NK-92 (cell line): ENCODE data around the gene BCL2L12.

Source experiments
- DNase-seq: peaks from one replicate; lab custom pipeline; 2025; ENCODE audit not compliant: unreplicated experiment; lab: John Stamatoyannopoulos, UW

Gene BCL2L12

DNA sequence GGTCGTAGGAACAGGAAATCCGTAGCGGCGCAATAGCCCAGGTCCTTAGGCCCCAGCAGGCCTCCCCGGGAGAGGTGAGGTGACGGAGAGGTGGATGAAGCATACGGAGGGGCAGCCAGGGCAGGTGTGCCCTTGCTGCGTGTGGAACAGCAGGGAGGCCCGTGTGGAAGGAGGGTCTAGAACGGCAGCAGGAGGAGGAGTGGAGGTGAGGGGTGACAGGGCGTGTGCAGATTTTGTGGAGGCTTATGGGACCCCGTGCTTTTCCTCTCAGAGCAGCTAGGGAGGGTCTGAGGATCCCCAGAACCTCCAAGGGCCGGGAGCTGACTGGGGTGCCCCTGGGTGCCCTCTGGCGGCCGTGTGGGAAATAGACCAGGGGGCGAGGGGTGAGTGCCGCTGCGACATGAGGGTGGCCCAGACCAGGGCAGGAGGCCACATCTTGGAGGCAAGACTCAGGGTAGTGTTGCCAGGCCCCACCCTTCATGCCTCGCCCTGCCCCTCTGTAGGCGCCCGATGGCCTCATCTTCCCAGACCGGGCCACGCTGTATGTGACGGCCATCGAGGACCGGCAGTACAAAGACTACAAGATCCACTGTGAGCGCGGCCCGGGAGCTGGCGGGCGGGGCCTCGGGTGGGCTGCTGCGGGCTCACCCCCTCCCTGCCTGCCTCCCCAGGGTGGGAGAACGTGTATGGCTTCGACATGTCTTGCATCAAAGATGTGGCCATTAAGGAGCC, 18.7 kb downstream of the BCL2L12 start:
- no peak for DNase-seq

DNA sequence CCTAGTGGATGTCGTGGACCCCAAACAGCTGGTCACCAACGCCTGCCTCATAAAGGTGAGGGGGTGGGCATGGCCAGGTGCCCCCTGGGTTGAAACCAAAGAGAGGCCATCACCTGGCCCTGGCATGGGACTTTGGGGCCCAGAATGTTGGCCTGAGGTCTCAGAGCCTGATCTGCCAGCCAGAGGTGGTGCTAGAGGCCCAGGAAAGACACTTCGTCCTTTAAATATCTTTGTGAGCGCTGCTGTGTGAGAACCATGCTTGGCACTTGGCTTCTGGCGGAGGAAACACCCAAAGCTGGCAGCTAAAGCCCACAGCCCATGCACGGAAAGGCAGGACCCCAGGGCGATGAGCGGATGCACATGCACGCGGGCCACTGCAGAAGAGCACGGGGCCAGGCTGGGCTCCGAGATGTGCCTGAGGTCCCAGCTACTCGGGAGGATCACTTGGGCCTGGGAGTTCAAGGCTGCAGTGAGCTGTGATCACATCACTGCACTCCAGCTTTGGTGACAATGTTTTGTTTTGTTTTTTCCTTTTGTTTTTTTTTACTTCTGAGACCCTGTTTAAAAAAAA, 19.3 kb downstream of the BCL2L12 start:
- DNase-seq: no peak

DNA sequence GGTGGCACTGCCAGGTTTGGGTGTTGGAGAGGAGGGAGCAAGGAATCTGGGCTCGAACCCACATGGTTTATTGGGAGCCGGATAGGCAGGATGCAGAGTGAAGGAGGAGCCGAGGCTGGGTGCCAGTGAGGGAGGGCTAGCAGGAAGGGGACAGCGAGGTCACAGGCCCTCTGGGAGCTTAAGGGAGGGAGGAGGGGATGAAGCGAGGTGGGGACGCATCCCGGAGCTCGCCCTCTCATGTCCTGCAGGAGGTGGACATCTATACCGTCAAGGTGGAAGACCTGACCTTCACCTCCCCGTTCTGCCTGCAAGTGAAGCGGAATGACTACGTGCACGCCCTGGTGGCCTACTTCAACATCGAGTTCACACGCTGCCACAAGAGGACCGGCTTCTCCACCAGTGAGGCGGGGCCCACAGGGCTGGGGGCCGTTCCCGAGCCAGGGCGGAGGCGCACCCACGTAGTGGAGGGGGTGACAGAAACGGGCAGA, 20.2 kb downstream of the BCL2L12 start:
- DNase-seq: no peak

DNA sequence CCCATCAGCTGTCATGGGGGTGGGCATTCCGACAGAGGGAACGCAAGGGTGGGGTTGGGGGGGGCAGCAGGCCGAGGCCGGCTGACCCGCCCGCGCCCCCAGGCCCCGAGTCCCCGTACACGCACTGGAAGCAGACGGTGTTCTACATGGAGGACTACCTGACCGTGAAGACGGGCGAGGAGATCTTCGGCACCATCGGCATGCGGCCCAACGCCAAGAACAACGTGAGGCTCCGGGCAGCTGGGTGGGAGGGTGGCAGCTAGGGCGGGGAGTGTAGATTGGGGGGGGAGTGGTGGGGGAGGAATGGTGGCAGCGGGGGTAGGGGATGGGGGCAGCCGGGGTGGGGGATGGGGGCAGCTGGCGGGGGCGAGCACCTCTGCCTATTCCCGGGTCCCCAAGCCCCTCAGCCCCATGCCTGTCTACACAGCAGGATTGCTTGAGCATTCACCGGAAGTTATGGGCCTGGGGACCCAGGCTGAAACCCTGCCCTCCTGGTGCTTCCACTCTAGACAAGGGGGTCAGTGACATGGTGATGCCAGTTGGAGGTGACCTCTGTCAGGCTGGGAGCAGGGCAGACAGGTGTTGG, 20.9 kb downstream of the BCL2L12 start:
- no peak for DNase-seq

DNA sequence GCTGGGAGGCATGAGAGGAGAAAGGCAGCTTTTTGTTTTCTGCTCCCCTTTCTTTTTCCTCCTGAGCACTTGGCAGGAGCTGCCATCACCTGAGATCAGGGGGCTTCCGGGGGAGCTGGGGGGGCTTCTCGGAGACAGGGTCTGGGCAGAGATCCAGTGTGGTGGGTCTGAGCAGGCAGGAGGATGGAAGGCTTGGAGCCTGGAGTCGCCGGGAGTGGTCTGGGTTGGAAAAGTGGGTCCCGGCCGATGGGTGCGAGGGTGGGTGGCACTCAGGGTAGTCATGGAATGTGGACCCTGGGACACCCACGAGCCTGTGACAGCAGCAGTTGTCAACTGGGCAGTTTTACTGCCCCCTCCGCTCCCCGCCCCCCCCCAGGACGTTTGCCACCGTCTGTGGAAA, 21.4 kb downstream of the BCL2L12 start:
- no peak for DNase-seq

DNA sequence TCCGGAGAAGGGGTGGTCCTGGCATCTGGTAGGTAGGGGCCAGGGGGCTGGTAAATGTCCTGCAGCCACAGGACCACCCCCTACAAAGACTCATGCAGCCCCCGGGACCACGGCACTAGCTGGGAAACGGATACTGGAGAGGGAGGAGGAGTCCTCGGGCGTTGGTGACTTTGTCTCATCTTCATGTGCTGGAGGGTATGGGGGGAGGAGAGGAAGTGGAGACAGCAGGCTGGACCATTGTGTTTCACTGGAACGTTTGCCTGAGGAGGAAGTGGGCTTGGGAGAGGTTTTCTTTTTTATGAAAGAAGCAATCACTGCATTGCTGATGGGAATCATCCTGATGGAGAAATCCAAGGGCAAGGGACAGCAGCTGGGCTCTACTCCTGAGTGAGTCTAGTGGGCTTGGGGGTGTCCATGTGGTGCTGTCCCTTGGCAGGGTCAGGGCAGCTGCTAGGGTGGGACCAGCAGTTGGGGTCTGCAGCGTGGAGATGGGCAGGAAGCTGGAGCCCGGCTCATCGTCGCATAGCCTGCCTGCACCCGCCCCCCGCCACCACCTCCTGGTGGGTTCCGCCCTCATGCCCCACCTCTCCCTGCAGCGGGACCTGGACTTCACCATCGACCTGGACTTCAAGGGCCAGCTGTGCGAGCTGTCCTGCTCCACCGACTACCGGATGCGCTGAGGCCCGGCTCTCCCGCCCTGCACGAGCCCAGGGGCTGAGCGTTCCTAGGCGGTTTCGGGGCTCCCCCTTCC, 22.0 kb downstream of the BCL2L12 start:
- DNase-seq: no peak

DNA sequence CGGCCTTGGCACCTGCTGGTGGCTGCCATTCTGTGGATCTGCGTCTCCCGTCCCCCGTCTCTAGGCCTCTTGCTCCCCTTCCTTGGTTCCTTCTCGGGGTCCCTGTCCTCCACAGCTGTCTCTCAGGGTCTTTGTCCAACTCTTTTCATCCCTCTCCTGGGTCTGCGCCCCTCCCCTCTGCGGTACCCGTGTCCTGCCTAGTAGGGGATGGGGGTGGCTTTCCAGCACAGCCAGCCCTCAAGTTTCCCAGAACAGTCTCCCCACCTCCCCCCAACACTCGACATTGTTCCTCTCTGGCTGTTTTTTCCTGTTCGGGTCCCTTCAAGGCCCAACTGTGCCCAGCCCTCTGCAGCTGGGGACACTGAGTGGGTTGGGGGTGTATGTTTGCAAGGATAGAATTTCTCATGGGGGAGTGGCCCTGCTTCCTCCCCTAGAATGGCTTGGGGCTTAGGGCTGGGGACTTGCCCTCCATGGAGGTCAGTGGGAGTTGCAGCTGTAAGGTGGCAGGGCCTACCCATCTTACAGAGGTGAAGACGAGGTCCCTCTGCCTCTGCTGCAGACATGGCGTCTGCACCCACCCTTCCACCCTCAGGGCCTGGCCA, 22.9 kb downstream of the BCL2L12 start:
- DNase-seq: no peak

DNA sequence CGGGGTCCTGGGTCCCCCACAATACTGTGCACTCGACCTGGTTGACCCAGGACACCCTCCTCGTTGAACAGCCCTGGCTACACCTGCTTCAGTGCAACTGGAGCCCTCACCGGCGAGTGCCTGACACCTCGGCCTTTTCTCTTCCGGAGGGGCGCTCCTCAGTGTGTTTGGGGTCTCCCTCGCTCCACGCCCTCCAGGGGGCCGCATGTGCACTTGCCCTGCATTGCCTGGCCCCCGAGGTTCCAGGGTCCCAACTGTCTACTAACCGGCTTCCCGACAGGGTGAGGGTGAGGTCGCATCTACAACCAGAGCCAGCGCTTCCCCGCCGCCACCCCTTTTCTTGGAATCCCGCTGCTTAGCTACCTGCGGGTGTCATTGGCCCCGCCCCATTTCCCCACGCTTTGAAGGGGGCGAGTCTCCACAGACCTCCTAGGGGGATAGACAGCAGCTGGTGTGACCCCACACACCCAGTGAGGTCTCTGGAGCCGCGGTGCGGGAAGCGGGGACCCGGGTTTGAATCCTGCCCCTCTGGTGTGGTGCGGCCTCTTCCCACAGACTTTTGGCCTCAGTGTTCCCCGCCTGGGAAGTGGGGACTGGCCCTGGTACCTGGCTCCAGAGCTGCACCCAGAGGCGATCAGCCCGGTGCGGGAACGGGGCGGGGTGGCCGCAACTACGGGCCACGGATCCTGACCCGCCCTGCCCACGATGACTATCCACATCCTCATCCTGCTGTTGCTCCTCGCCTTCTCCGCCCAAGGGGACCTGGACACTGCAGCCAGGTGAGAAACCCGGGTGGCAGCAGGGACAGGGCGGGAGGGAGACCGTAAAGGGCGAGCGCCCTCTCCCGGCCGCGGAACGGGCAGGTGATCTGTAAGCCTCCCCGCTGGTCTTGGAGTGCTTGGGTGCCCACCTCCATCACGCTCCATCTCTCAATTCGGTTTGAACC, 23.7 kb downstream of the BCL2L12 start, which contains the start of gene ADM5:
ADM5 (plus strand) TSS at position 462 of the 946 bp plus-strand sequence; CDS start at position 706, 244 bp downstream.
- DNase-seq: no peak

DNA sequence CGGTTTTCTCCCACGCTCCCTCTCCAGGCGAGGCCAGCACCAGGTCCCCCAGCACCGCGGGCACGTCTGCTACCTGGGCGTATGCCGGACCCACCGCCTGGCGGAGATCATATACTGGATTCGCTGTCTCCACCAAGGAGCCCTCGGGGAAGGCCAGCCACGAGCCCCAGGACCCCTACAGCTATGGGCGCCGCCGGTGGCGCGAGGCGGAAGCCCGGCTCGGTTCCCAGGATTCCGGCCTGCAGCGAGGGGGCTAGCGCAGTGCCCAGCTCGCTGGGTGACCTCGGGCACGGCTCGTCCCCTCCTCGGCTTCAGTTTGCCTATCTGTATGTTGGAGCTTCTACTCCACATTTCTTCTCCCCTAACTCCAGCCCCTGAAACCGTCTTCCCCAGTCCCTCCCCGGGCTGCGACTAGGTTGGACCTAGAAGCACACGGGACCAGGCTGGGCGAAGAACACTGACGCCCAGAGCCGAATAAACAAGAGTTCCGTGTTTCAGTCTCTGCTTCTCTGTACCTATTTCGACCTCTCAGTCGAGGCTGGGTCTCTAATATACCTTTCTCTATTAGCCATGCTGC, 24.4 kb downstream of the BCL2L12 start:
- DNase-seq: no peak

DNA sequence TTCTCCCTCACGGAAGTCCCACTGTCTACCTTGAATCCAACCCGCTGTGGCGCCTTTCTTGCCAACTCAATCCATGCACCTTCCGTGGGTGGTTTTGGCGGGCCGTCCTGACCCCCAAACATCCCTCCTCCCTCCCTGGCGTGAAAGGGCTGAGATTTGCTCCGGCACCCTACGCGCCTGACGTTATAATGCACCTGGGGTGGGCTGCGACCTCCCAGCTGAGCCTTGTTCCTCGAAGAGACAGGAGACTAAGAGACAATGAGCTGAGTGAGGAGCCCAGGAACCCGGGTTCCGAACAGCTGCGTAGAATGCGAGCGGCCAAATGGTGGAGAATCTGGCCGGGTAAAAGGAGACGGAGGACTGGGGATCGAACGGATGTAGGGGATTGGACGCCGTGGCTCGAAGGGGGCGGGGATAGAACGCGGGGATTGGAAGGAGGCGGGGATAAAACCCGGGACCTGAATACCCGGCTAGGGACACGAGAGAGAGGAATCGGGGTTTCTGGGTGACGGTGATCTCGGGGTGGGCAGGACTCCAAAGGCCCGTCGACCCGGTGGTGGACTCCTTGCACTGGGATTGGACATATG, 25.0 kb downstream of the BCL2L12 start, which contains the start of gene CPT1C:
CPT1C (plus strand) TSS at position 461 of the 587 bp plus-strand sequence. CDS start 1,137 bp downstream, outside the sequence.
- DNase-seq: no peak

DNA sequence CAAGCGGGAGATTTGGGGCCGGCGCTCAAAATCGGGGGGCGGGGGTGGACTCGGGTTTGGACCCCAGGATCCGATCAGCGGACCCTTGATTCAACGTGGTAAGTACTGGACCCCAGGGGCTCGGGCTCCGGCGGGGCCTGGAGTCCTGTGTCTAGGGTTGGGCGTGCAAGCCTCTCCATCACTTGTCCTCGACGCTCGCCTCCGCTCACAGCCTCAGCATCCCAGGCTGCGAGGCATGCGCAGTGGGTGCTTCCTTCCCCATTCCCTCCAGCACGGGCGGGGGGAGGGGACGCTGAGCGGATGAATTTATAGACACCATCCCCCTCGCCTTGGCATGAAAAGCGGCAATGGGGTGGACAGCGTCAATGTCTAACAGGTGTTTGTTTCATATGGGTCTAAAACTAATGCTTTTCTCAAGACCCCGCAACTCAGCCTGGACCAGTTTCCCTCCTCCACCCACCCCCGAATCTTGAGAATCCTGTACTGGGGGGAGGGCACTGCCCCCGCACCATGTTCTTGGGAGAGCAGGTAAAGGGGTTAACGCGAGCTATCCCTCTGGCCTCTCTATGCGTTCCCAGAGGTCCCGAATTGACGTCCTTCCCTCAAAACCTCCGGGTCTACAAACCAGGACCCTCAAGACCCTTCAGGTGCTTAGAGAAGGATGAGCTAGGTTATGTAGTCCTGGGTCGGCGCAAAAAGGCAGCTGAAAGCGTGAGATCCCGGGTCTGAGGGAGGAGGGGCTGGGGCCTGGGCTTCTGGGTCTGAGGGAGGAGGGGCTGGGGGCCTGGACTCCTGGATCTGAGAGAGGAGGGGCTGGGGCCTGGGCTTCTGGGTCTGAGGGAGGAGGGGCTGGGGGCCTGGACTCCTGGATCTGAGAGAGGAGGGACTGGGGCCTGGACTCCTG, 25.8 kb downstream of the BCL2L12 start:
- no peak for DNase-seq

DNA sequence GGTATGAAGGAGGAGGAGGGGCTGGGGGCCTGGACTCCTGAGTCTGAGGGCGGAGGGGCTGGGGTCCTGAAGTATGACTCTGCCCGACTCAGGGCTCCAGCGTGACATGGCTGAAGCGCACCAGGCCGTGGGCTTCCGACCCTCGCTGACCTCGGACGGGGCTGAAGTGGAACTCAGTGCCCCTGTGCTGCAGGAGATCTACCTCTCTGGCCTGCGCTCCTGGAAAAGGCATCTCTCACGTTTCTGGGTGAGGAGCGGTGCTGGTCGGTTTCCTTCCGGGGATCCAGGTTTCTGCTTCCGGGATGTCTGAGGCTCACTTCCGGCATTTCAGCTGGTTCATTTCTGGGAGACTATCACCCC, 26.4 kb downstream of the BCL2L12 start:
- DNase-seq: no peak

DNA sequence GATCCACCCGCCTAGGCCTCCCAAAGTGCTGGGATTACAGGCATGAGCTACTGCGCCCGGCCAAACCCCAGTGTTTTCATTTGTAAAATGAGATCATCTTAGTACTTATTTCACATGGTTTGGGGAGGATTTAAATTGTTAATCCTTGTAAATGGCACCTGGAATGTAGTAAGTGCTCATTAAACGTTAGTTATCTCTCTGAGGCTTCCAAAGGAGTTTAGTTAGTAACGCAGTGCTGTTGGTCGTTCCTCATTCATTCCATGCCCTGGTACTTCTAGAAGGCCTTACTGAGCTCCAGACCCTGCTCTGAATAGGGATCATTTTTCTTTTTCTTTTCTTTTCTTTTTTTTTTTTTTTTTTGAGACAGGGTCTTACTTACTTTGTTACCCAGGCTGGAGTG, 30.4 kb downstream of the BCL2L12 start:
- no peak for DNase-seq

DNA sequence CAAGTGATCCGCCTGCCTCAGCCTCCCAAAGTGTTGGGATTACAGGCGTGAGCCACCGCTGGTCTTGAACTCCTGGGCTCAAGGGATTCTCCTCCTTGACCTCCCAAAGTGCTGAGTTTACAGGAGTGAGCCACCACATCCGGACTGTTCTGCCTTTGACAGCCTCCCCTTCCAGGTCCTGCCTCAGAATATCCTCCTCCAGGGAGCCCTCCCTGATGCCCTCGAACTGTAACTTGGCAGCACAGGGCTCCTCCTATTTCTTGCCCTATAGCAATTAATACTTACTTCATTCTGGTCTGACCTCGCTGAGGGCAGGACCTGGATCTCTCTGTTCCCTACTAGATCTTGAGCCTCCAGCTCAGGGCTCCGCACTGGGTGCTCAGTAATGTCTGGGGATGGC, 31.1 kb downstream of the BCL2L12 start:
- DNase-seq: no peak

DNA sequence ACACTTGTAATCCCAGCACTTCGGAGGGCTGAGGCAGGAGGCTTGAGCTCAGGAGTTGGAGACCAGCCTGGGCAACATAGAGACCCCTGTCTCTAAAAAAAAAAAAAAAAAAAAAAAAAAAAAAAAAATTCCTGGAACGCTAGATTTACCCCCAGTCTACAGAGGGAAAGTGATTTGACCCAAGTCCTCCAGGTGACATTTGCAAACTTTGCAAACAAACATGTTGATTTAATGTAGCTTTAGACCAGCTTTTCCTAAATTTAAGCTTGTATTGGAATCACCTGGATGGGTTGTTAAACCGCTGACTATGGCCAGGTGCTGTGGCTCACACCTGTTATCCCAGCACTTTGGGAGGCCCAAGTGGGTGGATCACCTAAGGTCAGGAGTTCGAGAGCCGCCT, 33.6 kb downstream of the BCL2L12 start:
- no peak for DNase-seq

DNA sequence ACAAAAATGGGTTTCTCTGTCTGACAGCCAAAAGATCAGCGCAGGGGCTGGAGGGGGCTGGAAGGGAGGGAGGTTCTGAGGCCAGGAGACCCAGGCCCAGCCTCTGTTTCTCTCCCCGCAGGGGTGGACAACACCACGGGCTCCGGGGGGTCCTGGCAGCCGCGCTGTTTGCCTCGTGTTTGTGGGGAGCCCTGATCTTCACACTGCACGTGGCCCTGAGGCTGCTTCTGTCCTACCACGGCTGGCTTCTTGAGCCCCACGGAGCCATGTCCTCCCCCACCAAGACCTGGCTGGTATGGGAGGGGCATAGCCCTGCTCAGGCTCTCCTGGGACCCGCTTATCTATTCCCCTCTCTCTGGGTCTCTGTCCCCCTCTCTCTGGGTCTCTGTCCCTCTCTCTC, 34.8 kb downstream of the BCL2L12 start:
- no peak for DNase-seq

DNA sequence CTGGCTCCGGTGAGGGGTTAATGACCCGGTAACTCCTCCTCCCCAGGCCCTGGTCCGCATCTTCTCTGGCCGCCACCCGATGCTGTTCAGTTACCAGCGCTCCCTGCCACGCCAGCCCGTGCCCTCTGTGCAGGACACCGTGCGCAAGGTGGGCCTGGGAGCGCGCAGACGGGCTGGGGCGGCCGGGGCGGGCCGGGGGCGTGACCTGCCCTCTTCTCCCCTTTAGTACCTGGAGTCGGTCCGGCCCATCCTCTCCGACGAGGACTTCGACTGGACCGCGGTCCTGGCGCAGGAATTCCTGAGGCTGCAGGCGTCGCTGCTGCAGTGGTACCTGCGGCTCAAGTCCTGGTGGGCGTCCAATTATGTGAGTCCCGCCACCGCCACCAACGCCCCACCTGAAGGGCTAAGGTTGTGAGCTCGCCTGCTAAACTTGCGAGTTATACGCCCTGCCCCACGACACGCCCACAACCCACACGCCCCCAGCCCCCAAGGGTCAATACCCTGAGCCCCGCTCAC, 35.6 kb downstream of the BCL2L12 start:
- no peak for DNase-seq
